ENCODE measurements around the gene PKD1L1. TPM values are rescaled to one million over a fixed set of nuclear protein-coding genes. Genes with fewer than 3 reads are reported as not detected.

The PKD1L1 gene
- polyA plus RNA-seq, 6 donors from 2014 or later: 0.05 to 0.30 (median 0.15) TPM; not detected in 3

GRCh38 chr7:47787249-47788069, 160.8 kb downstream of the PKD1L1 start:
- Mint-ChIP-seq H3K36me3 (no peaks in the 10 kb centered on the region), H3K9me3 (peaks cover 0 to 1% (median 0%) of the 10 kb centered on the region in 7 donors), H3K27ac (no peak overlapping the region), H3K4me3 (no peak overlapping the region), H3K27me3 (no peaks in the 10 kb centered on the region), H3K4me1 (peaks cover 0 to 2% (median 0%) of the 10 kb centered on the region in 3 donors)
- ATAC-seq (ENCODE audit: low read depth in 2 of 2): no peak
- no peak for DNase-seq

- ATAC-seq (ENCODE audit: low read depth in 2 of 2) (no peak), DNase-seq (no peak)
- Mint-ChIP-seq H3K36me3 (peaks cover 0 to 3% of the 10 kb centered on the region in 2 donors), H3K9me3 (peaks cover 0 to 1% (median 0%) of the 10 kb centered on the region in 7 donors), H3K4me3 (no peak overlapping the region), H3K4me1 (peaks cover 0 to 3% (median 2%) of the 10 kb centered on the region in 3 donors), H3K27ac (no peak overlapping the region), H3K27me3 (no peaks in the 10 kb centered on the region)
These were observed 161.6 kb downstream of the PKD1L1 start for GRCh38 chr7:47786557-47787248.

DNA sequence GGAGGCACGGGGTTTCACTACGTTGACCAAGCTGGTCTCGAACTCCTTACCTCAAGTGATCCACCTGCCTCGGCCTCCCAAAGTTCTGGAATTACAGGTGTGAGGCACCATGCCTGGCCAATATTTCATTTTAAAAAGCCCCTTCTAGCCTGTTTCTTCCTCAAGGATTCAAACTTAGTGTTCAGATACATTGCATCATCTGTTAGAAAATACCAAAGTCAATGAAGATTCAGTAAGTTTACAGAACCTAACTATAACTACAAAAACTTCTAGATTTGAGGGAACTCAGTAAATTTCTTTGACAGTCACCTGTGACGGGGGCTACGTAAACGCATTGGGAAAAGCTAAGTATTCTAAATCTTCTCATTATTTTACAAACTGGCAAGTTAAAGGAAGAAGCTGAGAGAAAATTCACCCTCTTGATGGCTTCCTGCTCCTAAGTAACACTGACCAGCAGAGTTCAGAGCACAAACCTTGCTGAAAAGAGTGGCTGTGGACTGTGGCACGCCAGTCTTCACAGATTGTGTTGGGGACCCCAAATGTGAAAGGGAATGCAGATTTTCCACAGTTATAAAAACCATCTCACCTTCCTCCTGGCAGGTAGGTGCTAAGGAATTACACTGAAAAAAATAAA, 162.2 kb downstream of the PKD1L1 start:
- no peak for DNase-seq
- peak overlapping the region in 1 of 8 donors; percentile 35 for H3K4me3 Mint-ChIP-seq
- no peak for ATAC-seq (ENCODE audit: low read depth in 2 of 2)
- peaks cover 0 to under 1% (median 0%) of the 10 kb centered on the region in 7 donors for H3K9me3 Mint-ChIP-seq
- H3K4me1 Mint-ChIP-seq: peaks cover 0 to 4% (median 2%) of the 10 kb centered on the region in 3 donors
- H3K36me3 Mint-ChIP-seq: peaks cover 0 to 4% of the 10 kb centered on the region in 2 donors
- no peaks in the 10 kb centered on the region for H3K27me3 Mint-ChIP-seq
- H3K27ac Mint-ChIP-seq: no peak overlapping the region

DNA sequence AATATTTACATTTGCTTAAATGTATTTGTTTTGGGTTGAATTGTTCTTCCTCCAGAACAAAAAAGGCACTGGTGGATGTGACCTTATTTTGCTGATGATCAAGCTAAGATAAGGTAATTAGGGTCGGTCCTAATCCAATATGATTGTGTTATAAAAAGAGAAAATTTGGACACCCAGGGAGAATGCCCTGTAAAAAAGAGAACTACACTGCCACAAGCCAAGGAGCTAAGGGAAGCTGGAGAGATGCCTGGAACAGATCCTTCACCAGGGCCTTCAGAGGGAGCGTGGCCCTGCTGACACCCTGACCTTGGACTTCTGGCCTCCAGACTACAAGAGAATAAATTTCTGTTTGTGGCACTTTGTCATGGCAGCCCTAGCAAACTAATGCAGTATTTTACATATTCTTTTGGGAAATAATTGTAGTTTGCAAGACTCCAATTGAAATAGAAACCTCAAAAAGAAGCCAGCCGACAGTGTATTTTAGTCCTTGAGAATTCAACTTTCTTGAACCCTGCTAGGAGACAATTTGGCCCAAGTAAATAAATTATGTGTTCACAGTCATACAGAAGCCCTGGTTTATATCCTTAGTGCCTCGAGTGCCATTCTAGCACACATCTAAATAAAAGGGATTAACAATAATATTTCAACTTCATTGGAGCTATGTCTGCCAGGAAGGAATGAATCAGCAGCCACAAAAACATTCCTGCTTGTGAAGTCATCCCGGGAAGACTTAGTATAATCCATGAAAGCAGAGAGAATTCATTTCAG, 164.6 kb downstream of the PKD1L1 start:
- H3K27me3 Mint-ChIP-seq: no peaks in the 10 kb centered on the region

GRCh38 chr7:47782792-47783191, 165.5 kb downstream of the PKD1L1 start:
- DNase-seq (no peak), ATAC-seq (ENCODE audit: low read depth in 2 of 2) (no peak)
- Mint-ChIP-seq H3K36me3 (peaks cover 0 to 4% of the 10 kb centered on the region in 2 donors), H3K9me3 (peaks cover 0 to 5% (median 1%) of the 10 kb centered on the region in 7 donors), H3K4me1 (peaks cover 0 to 8% (median 2%) of the 10 kb centered on the region in 3 donors), H3K27ac (peak overlapping the region in 1 of 6 donors; percentile 54), H3K27me3 (no peaks in the 10 kb centered on the region), H3K4me3 (no peak overlapping the region)

More for the DNA sequence above, 164.6 kb downstream of the PKD1L1 start:
- peaks cover 0 to 4% (median 2%) of the 10 kb centered on the region in 3 donors for H3K4me1 Mint-ChIP-seq
- no peak overlapping the region for H3K4me3 Mint-ChIP-seq
- DNase-seq: no peak
- H3K36me3 Mint-ChIP-seq: peaks cover 0 to 4% of the 10 kb centered on the region in 2 donors
- no peak overlapping the region for H3K27ac Mint-ChIP-seq
- H3K9me3 Mint-ChIP-seq: no peaks in the 10 kb centered on the region
- no peak for ATAC-seq (ENCODE audit: low read depth in 2 of 2)

DNA sequence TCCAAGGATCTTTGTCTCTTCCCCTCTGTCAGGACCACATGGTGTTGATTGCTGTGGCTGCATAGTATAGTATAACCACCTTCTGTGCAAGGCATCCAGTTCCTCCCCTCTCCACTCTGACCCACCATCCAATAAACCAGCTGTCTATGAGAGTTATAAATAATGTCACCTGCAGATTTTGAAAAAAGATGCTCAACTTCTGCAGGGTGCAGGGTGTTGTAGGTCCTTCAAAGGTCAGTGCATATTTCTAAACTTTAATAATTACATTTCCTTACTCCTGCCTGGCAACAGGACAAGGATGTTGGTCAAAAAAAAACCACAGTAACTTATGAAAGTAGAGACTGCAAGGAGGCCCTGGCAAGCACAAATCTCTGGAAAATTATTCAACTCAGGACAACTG, 166.2 kb downstream of the PKD1L1 start:
- peaks cover 0 to 10% (median 3%) of the 10 kb centered on the region in 7 donors for H3K9me3 Mint-ChIP-seq

DNA sequence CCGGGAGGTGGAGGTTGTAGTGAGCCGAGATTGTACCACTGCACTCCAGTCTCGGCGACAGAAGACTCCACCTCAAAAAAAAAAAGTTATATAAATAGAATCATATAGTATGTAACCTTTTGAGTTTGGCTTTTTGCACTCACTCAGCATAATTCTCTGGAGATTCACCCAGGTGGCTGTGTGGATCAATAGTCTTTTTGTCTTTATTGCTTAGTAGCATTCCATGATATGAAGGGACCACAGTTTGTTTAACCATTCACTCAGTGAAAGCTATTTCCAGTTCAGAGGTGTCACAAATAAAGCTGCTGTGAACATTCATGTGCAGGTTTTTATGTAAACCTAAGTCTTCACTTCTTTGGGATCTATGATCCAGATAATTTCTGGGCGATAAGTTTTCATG, 167.7 kb downstream of the PKD1L1 start:
- peaks cover 0 to 10% (median 3%) of the 10 kb centered on the region in 7 donors for H3K9me3 Mint-ChIP-seq
- peaks cover 0 to 9% (median 0%) of the 10 kb centered on the region in 3 donors for H3K4me1 Mint-ChIP-seq
- H3K27me3 Mint-ChIP-seq: no peaks in the 10 kb centered on the region
- no peak overlapping the region for H3K27ac Mint-ChIP-seq
- ATAC-seq (ENCODE audit: low read depth in 2 of 2) (no peak), DNase-seq (no peak)
- H3K36me3 Mint-ChIP-seq: peaks cover 0 to 4% of the 10 kb centered on the region in 2 donors
- no peak overlapping the region for H3K4me3 Mint-ChIP-seq

More for the DNA sequence above, 166.2 kb downstream of the PKD1L1 start:
- Mint-ChIP-seq H3K4me1 (peaks cover 0 to 9% (median under 1%) of the 10 kb centered on the region in 3 donors), H3K27me3 (no peaks in the 10 kb centered on the region), H3K27ac (no peak overlapping the region), H3K36me3 (peaks cover 0 to 4% of the 10 kb centered on the region in 2 donors), H3K4me3 (no peak overlapping the region)
- no peak for ATAC-seq (ENCODE audit: low read depth in 2 of 2)
- no peak for DNase-seq

DNA sequence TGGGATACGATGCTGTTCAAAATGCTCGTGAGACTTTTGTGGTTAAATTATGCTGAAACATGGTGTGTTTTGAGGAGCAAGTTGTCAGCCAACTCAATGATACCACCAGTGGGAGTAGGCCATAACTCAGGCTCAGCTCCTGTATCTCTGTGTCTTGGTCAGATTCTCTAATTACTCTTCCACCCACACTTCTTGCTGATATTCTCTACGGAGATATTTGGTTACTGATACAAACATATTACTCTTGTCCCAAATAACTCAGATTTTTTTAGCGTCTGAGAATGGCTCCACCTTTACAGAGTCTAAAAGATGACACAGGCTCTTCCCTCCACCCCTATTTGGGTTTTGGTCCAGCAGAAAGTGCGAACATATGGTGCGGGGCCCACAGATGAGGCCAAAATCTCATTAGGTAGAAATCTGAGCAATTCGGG, 168.9 kb downstream of the PKD1L1 start:
- Mint-ChIP-seq H3K4me1 (peaks cover 0 to 9% (median 7%) of the 10 kb centered on the region in 3 donors), H3K36me3 (peaks cover 0 to 4% of the 10 kb centered on the region in 2 donors), H3K4me3 (no peak overlapping the region), H3K27me3 (no peaks in the 10 kb centered on the region), H3K27ac (no peak overlapping the region), H3K9me3 (peaks cover 0 to 10% (median 3%) of the 10 kb centered on the region in 7 donors)
- DNase-seq: no peak
- no peak for ATAC-seq (ENCODE audit: low read depth in 2 of 2)

DNA sequence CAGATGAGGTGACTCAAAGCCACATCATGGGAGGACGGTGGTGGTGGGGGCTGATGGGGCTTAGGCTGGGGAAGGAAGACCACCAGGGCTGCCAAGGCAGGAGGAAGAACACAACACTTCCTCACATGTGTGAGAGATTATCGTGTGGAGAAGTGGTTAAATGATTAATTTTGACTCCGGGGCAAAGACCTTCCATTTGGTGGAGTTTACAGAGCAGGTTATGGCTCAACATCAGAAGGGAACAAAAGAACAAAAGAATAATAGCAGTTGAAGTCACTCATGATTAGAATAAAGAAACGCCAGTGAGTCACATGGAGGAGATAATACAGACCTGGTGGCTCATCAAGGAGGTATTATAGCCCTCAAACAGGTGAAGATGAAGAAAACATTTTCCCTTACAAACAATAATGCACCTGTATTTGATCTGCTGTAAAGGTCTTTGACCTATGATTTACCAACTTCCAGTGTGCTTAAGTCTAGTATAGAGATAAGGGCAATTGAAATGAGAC, 170.1 kb downstream of the PKD1L1 start:
- DNase-seq (no peak), ATAC-seq (ENCODE audit: low read depth in 2 of 2) (no peak)
- H3K4me3 Mint-ChIP-seq: no peak overlapping the region
- peak overlapping the region in 1 of 6 donors; percentile 36 for H3K27ac Mint-ChIP-seq
- peaks cover 0 to 10% (median 3%) of the 10 kb centered on the region in 7 donors for H3K9me3 Mint-ChIP-seq
- H3K36me3 Mint-ChIP-seq: peaks cover 0 to 4% of the 10 kb centered on the region in 2 donors
- peaks cover 0 to 9% (median 7%) of the 10 kb centered on the region in 3 donors for H3K4me1 Mint-ChIP-seq
- no peaks in the 10 kb centered on the region for H3K27me3 Mint-ChIP-seq

- DNase-seq: no peak
- no peak for ATAC-seq (ENCODE audit: low read depth in 2 of 2)
- Mint-ChIP-seq H3K4me1 (peaks cover 0 to 11% (median 7%) of the 10 kb centered on the region in 3 donors), H3K4me3 (no peak overlapping the region), H3K27me3 (no peaks in the 10 kb centered on the region), H3K27ac (peak overlapping the region in 2 of 6 donors; percentile 36 to 45), H3K9me3 (peaks cover 0 to 10% (median 3%) of the 10 kb centered on the region in 7 donors), H3K36me3 (peaks cover 0 to 4% of the 10 kb centered on the region in 2 donors)
These were observed 170.6 kb downstream of the PKD1L1 start for GRCh38 chr7:47777531-47778152.

DNA sequence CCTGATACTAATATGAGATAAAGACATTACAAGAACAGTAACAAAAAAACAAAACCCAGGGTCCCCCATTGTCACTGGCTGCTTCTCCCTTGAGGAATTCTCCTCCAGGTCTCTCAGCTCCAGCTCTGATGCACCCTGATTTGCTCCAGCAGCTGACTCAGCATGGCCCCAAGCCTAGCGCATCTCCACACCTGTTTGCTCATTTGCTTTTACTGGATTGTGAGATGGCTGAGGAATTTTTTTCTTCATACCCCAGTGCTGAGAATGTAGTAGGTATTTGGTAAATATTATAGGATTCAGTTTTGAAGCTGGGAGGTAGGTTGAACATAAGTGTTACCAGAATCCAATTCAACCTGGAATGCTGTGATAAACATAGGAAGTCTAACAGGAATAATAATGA, 171.9 kb downstream of the PKD1L1 start:
- ATAC-seq (ENCODE audit: low read depth in 2 of 2): no peak
- peaks cover 4 to 13% (median 7%) of the 10 kb centered on the region in 3 donors for H3K4me1 Mint-ChIP-seq
- DNase-seq: no peak
- H3K27me3 Mint-ChIP-seq: no peaks in the 10 kb centered on the region
- no peaks in the 10 kb centered on the region for H3K36me3 Mint-ChIP-seq
- peaks cover 0 to 10% (median 3%) of the 10 kb centered on the region in 7 donors for H3K9me3 Mint-ChIP-seq
- H3K27ac Mint-ChIP-seq: no peak overlapping the region
- H3K4me3 Mint-ChIP-seq: no peak overlapping the region

- ATAC-seq (ENCODE audit: low read depth in 2 of 2): no peak
- Mint-ChIP-seq H3K4me3 (no peak overlapping the region), H3K27me3 (no peaks in the 10 kb centered on the region)
These were observed 173.0 kb downstream of the PKD1L1 start for GRCh38 chr7:47775238-47775637.

More at GRCh38 chr7:47775238-47775637, 173.0 kb downstream of the PKD1L1 start:
- Mint-ChIP-seq H3K36me3 (no peaks in the 10 kb centered on the region), H3K27ac (peak overlapping the region in 1 of 6 donors; percentile 69), H3K9me3 (peaks cover 0 to 10% (median 3%) of the 10 kb centered on the region in 7 donors), H3K4me1 (peaks cover 4 to 13% (median 7%) of the 10 kb centered on the region in 3 donors)
- DNase-seq: no peak
